GM12801 (cell line): ENCODE data around the gene ZC3H7B.

Experiments
- CTCF ChIP-seq: IDR thresholded peaks from one replicate; pipeline ENCODE4 v1.5.1; 2011; ENCODE audit warnings: control low read depth; ENCODE audit not compliant: insufficient read length; ENCODE audit errors: extremely low read depth

ZC3H7B gene

GRCh38 chr22:41261541-41262249, 39.6 kb upstream of the ZC3H7B start:
- no peak for TF ChIP-seq CTCF

GRCh38 chr22:41262250-41262765, 39.0 kb upstream of the ZC3H7B start:
- TF ChIP-seq CTCF = no peak

- TF ChIP-seq CTCF = no peak
Measured at GRCh38 chr22:41263704-41264103, 37.6 kb upstream of the ZC3H7B start.

GRCh38 chr22:41264408-41264941, 36.9 kb upstream of the ZC3H7B start:
- no peak for TF ChIP-seq CTCF

GRCh38 chr22:41267958-41268357, 33.4 kb upstream of the ZC3H7B start:
- TF ChIP-seq CTCF = no peak

GRCh38 chr22:41271787-41272186, 29.5 kb upstream of the ZC3H7B start:
- TF ChIP-seq CTCF = no peak

GRCh38 chr22:41273128-41273527, 28.2 kb upstream of the ZC3H7B start:
- no peak for TF ChIP-seq CTCF
